CD4-positive, alpha-beta T cell treated with Interleukin-6 for 4 hours (primary cell): Measurements from ENCODE around the gene NRK.
"Not testable (repeated sequence)": the region's sequence is repeated elsewhere in the genome, so short reads cannot be mapped to it uniquely, and the experiment has no call there.

Experiments
- DNase-seq: peaks from one replicate; pipeline ENCODE4 v3.0.0-alpha.2; 2020; ENCODE audit warnings: mixed read lengths

NRK gene

DNA sequence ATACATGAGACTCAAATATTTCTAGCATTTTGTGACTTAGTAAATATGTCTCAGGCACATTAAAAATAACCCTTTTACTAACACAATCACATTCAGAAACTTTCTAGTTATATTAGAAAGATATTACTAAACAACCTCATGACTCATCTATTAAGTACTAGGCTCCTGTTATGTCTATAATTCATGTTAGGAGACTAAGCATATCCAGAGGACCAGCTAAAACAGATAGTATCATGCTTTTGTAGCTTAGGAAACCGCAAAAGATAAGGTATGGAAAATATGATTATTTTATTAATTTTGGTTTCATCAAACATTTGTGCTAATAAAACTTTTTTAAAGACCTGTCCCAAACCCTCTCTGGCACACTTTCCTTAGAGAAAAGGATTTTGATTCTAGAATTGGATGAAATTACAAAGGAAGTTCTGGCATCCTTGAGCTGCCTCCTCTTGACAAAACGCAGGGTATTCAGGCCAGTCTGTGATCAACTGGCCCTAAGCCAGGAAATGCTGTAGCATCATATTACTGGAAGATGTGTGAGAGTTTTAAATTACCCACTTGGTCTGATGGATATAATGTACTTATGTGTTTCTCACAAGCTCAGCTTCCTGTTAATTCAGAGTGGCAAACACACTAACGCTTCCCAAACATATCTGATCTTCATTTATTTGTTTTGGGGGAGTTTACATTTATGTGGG lies 60.4 kb downstream of the NRK start:
- no peak for DNase-seq

DNA sequence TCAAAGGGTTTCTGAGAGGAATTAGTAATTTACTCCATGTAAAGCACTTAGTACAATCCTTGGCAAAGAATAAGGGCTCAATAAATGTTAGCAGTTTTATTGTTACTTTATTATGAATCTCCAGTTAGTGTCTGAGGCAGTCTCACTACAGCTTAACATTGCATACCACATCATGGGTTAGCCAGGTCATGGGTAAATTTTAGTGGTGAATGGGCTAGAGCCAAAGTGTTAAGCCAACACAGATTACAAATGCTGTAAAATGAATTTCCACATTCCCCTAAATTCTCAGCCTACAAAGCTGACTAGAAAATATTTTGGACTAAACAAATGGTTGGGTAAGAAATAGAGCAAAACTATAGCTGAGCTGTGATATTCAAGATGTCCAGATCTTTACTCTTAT lies 72.4 kb downstream of the NRK start:
- no peak for DNase-seq

DNA sequence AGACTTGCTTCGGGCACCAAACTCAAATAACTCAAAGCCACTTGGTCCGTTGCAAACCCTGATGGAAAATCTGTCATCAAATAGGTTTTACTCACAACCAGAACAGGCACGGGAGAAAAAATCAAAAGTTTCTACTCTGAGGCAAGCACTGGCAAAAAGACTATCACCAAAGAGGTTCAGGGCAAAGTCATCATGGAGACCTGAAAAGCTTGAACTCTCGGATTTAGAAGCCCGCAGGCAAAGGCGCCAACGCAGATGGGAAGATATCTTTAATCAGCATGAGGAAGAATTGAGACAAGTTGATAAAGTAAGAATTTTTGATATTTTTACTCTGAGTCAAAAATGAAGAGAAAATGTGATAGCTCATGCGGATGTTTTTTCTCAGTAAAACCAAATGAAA lies 87.2 kb downstream of the NRK start:
- DNase-seq: no peak

DNA sequence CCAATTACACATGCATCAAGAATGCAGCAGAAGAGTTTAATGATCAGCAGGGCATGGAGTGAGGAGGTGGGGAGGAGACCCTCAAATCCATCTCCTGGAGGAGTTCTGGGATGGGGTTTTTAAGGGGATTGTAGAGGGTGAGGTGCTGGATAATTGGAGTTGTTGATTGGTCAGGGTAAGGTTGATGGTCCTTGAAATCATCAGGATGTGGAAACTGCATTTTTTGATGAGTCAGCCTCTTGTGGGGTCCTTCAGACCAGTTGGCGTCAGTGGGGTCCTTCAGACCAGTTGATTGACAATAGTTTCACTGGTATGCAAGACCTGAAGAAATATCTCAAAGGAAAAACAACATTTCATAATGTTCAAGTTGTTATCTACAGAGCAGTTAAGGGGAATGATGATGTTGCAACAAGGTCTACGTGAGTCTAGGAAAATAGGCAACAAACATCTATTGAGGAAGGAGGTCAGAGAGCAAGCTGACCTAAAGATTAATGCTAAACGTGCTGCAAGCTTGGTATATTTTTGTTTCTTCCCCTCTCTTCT lies 88.3 kb downstream of the NRK start:
- DNase-seq: no peak

DNA sequence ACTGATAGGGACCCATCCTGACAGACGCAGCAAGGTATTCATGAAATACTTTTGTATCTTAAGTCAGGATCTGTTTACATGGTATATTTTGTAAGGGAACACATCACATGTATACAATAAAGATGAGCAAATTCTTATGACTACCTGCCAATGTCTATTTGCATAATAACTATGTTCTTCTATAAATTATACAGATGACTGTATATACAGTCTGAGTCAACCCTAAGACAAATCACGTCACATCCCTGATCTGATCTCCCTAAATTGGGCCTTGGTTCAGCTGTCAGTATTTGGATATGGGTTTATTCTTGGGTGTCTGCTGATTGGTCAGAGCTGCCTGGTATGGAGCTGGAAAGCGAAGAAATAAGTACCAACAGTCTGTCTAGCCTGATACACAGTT lies 122.9 kb downstream of the NRK start:
- no peak for DNase-seq

DNA sequence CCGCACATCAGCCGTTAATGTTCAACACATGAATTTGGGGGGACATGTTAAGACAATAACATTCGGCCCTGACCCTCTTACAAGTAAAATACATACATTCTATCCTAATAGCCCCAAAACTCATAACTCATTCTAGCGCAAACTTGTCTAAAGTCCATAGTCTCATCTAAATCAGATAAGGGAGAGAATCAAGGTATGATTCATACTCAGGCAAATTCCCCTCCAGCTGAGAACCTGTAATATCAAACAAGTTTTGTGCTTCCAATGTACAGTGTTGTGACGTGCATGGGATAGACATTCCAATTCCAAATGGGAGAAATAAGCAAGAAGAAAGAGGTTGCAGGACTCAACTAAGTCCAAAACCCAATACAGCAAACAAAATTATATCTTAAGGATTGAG lies 147.1 kb downstream of the NRK start:
- no peak for DNase-seq

DNA sequence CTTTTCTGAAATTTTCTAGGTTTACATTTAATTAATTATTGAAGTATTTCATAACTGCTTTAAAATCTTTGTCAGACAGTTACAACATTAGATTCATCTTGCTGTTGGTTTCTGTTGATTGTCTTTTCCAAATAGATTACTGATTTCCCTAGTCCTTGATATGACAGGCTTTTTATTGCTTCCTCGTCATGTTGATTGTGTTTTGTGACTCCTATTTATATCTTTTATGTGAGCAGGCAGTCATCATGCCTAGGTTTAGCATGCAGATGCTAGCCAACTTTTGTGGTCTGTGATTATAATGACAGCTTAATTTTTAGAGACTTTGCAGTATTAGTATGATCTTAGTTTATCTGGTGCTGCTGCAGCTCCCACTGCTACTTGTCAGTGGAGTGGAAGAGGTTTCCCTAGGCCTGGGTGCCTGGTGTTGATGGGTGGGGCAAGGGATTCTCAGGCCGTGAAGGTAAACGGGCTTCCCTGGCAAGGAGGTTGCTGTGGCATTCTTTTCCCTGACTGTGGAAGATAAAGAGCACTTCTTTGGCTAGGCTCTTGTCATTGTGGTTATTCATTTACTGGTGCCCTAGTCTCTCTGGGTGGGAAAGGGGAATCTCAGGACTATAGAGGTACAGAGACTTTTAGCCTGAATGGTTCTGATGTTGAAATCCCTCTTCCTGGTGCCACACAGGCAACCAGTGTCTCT lies 150.5 kb downstream of the NRK start:
- no peak for DNase-seq

DNA sequence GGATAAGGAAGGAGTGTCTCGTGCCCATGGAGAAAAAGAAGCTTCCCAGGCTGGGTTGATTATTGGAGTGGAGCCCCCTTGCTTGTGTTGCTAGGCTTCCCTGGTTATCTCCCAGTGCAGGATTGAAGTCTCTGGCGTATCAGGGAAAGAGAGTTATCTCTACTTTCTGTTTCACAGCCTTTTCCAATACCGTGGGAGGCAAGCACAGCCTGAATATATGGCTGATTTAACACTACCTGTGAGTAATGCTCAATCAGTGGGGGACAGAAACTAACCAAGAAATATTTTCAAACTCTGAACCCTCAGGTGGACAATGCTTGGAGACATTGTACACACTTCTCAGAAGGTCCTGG lies 151.0 kb downstream of the NRK start:
- no peak for DNase-seq

DNA sequence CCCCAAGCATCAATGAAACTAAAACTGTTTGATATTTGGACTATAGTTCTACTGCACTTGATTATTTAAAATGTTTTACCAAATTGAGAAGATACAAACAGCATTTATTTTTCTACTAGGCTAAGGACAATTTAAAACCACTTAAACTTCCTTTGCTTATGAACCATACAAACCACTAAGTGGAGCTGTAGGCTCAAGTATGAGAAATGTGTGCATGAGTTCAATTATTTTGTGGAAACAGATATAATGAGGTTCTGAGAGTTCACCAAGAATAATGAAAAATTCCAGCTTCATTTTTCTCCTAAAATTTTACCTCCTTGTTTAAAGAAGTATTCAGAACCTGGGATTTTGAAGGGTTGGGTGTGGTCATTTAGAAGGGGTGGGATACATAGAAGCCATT lies 153.0 kb downstream of the NRK start:
- no peak for DNase-seq

DNA sequence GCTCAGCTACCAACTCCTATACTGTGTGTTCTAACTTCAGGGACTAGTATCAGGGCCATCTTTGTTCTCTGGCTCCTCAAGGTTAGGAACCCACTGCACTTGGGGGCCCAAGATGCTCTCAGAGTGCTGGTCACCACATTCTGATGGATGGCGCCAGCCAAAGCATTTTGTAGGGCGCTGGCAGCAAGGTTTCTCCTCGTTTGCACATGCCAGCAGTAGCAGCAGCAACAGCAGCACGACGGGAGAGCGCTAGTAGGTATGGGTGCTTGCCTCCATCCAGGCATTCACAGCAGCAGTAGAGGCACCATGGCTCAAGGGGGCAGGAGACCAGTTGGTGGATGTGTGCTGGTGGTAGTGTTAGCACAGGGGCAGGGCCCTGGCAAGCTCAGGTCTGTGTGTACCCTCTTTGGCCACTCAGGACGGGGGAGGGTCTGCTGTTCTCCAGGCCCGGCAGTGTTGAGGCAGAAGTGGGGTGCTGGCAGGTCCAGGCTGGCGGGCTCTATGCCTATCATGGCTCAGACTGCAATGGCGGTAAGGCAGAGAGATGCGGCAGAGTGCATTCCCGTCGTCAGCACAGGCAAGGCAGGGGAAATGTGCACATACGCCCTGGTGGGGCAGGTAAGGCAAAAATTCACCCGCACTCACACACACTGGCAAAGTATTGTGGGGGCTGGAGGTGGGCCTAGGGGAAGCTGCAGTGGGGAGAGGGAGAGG lies 159.6 kb downstream of the NRK start:
- no peak for DNase-seq

DNA sequence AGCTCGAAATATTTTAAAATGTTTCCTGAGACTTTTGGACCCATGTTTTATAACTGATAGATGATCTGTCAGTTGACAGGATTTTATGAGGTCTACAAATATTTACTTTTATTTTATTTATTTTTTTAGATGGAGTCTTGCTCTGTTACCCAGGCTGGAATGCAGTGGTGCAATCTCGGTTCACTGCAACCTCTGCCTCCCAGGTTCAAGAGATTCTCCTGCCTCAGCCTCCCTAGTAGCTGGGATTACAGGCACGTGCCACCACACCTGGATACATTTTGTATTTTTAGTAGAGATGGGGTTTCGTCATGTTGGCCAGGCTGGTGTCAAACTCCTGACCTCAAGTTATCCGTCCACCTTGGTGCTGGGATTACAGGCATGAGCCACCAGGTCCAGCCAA lies 166.1 kb downstream of the NRK start:
- not testable (repeated sequence) for DNase-seq

DNA sequence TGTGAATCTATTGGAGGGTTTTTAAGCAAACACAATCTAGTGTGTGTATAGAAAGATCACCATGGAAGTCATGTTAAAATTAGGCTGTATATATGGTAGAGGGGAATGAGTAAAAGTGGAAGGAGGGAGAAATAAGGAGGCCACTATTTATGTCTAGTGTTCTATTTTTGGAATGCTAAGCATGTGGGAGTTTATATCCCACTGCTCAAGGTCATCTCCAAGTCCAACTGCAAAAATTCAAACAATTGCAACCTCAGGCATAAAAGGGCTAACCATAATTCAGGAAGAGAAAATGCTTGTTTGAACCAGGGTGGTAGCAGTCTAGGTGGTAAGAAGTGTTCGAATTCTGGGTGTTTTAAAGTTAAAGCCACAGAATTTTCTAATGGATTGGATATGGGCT lies 177.0 kb downstream of the NRK start:
- no peak for DNase-seq

DNA sequence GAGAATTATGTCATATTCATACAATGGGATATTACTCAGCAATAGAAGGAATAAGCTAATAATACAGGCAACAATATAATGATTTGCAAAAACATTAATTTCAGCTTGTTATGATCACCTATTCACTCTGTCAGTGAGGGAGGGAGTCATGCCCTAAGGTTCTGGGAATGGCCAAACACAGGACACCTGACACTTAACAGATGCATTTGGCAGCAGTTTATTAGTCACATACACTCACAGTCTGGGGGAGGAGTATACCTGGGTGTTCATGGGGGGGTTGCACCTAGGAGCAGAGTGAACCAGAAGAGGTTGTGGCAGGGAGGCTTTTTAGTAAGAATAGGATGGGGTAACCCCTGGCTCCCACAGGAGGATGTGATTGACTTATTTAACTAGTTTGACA lies 177.9 kb downstream of the NRK start:
- no peak for DNase-seq

DNA sequence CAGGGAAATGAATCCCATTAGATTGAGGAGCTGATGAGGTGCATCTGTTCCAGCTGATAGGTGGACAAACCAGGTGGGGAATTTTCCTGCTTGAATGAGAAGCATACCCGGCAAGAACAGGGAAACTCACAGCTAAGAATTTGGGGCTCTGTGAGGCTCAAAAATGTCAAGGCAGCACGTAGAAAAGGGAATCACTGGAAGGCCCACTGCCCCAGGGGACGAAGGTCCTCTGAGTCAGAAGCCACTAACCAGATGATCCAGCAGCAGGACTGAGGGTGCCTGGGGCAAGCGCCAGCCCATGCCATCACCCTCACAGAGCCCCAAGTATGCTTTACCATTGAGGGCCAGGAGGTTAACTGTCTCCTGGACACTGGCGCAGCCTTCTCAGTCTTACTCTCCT lies 178.3 kb downstream of the NRK start:
- not testable (repeated sequence) for DNase-seq

DNA sequence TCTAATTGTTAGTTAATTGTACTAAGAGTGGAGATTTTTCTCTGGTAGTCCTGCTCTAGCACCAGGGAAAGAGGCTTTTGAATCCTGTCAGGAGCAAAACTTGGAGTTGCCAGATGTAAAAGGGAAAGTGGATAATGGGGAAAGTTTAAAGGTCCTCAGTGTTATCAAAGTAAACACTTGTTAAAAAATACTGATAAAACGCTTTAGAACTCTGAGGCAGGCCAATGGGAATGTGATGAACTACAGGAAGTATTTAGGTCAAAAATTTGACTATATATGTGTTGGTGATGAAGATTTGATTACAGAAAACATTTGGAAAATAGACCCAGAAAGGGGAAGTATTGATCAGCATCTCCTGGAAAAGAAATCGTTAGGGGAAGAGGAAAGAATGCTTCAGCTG lies 183.3 kb downstream of the NRK start:
- DNase-seq: no peak

DNA sequence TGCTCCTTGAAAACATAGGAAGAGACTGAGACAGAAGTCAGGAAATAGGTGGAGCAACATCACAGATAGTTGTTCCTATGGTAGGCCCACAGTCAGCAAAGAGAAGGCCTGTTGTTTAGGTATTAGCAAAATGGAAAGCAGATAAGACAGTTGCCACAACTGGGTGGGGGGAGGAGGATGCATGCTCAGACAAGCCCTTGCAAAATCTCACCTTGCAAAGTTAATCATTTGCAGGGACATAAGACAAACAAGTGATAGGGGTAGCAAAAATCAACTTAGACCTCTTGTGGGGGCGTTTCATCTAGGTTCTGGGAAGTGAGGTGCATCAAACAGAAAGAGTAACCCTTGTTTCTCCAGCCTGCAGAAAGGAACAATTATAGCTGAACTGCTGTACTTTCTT lies 185.5 kb downstream of the NRK start:
- no peak for DNase-seq
